Gastrocnemius medialis (tissue), 4 donors: ENCODE measurements around the gene FAM81A. TPM values are rescaled to one million over a fixed set of nuclear protein-coding genes. Genes with fewer than 3 reads are reported as not detected.
"Not testable (repeated sequence)": the region's sequence is repeated elsewhere in the genome, so short reads cannot be mapped to it uniquely, and the experiment has no call there.

Experiments
- ATAC-seq, 2 donors: fragments of 150-250 bp; one replicate each; pipeline ENCODE4 v1.9.1; 2016
- DNase-seq, 2 donors: peaks; one replicate each; pipeline ENCODE4 v3.0.0-alpha.2; 2019
- H3K27ac ChIP-seq, 4 donors: fragments of 200-600 bp; sonication (generic); 1 replicate in 1 of 4; 2 replicates in 3 of 4; pipeline ENCODE4 v1.5.1; 2016 to 2018; ENCODE audit warnings: mild to moderate bottlenecking in 2 of 4, moderate library complexity in 1 of 4
- H3K27me3 ChIP-seq, 3 donors: fragments of 200-600 bp; sonication (generic) in 2 of 3; 1 replicate in 1 of 3; 2 replicates in 2 of 3; pipeline versions ENCODE4 v1.5.1 to v1.6.0; 2016 to 2019; ENCODE audit warnings: mild to moderate bottlenecking in 1 of 3, moderate library complexity in 1 of 3
- H3K36me3 ChIP-seq, 2 donors: fragments of 200-600 bp; sonication (generic) in 1 of 2; one replicate each; pipeline ENCODE4 v1.5.1; 2017 to 2018
- H3K4me1 ChIP-seq, 2 donors: fragments of 200-600 bp; sonication (generic) in 1 of 2; one replicate each; pipeline ENCODE4 v1.5.1; 2016 to 2017; ENCODE audit warnings: mild to moderate bottlenecking in 2 of 2
- H3K4me3 ChIP-seq, 4 donors: fragments of 200-600 bp; sonication (generic) in 3 of 4; 1 replicate in 1 of 4; 2 replicates in 3 of 4; pipeline ENCODE4 v1.5.1; 2016 to 2019; ENCODE audit warnings: mild to moderate bottlenecking in 2 of 4
- H3K9me3 ChIP-seq, 3 donors: fragments of 200-600 bp; sonication (generic) in 2 of 3; 1 replicate in 1 of 3; 2 replicates in 2 of 3; pipeline ENCODE4 v1.5.1; 2016 to 2019
- POLR2A ChIP-seq, 2 donors: fragments of 450-650 bp; IDR thresholded peaks; one replicate each; pipeline ENCODE4 v1.6.1; 2017; ENCODE audit warnings: antibody characterized with exemption in 2 of 2, mild to moderate bottlenecking in 2 of 2, moderate library complexity in 2 of 2
- in situ Hi-C, 4 donors: fragments of 200-750 bp; cut with MboI; loops; one replicate each; pipeline versions ENCODE4 v1.15.0 to v1.8.0; 2017; ENCODE audit warnings: low sequenced_read_pairs in 4 of 4
- intact Hi-C: fragments of 100-400 bp; cut with DNase I; formaldehyde crosslinking; loops from one replicate; pipeline ENCODE4 v1.15.1; 2023; ENCODE audit warnings: low total_unique reads
- total RNA-seq, 4 donors: library from RNA; depleted of rRNA; stranded (reverse); fragments of >200 nt; gene quantifications; one replicate each; pipeline versions ENCODE4 v1.1.0 to v1.2.3, GENCODE V29; 2016
- TF ChIP-seq, protein P1 (sequence below), 5 experiments: fragments of 450-650 bp in 3 of 5; fragments of 200-600 bp in 2 of 5; sonication (generic) in 2 of 5; IDR thresholded peaks in 4 of 5; conservative IDR thresholded peaks in 1 of 5; 1 replicate in 4 of 5; 2 replicates in 1 of 5; pipeline ENCODE4 v1.5.1; 2016 to 2019; ENCODE audit warnings: antibody characterized with exemption in 5 of 5, mild to moderate bottlenecking in 3 of 5, moderate library complexity in 3 of 5

FAM81A gene
- total RNA-seq, 4 donors from 2014 or later = 0.07 to 0.10 TPM; not detected in 2

- H3K9me3 ChIP-seq = no peaks in the 10 kb centered on the region
- no peak overlapping the region for H3K4me3 ChIP-seq
- TF ChIP-seq, protein P1, sequence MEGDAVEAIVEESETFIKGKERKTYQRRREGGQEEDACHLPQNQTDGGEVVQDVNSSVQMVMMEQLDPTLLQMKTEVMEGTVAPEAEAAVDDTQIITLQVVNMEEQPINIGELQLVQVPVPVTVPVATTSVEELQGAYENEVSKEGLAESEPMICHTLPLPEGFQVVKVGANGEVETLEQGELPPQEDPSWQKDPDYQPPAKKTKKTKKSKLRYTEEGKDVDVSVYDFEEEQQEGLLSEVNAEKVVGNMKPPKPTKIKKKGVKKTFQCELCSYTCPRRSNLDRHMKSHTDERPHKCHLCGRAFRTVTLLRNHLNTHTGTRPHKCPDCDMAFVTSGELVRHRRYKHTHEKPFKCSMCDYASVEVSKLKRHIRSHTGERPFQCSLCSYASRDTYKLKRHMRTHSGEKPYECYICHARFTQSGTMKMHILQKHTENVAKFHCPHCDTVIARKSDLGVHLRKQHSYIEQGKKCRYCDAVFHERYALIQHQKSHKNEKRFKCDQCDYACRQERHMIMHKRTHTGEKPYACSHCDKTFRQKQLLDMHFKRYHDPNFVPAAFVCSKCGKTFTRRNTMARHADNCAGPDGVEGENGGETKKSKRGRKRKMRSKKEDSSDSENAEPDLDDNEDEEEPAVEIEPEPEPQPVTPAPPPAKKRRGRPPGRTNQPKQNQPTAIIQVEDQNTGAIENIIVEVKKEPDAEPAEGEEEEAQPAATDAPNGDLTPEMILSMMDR (IDR thresholded peaks at IDR 0.05 in 4 of 5, conservative IDR thresholded peaks at IDR 0.05 in 1 of 5) = no peak
- TF ChIP-seq POLR2A (IDR thresholded peaks at IDR 0.05) = no peak
- DNase-seq (no peak), ATAC-seq (no peak)
- in situ Hi-C loops (no loop called here), intact Hi-C loops (no loop called here)
- no peaks in the 10 kb centered on the region for H3K4me1 ChIP-seq
- H3K27ac ChIP-seq = no peak overlapping the region
- no peaks in the 10 kb centered on the region for H3K36me3 ChIP-seq
- no peaks in the 10 kb centered on the region for H3K27me3 ChIP-seq
These were observed 37.7 kb upstream of the FAM81A start for GRCh38 chr15:59400103-59400813.

GRCh38 chr15:59401051-59401823 lies 36.7 kb upstream of the FAM81A start:
- H3K9me3 ChIP-seq, intact Hi-C loops, H3K27me3 ChIP-seq, H3K36me3 ChIP-seq, ATAC-seq, H3K4me1 ChIP-seq, DNase-seq, in situ Hi-C loops, H3K27ac ChIP-seq, H3K4me3 ChIP-seq: not testable (repeated sequence)

- intact Hi-C loops = no loop called here
- H3K4me1 ChIP-seq = no peaks in the 10 kb centered on the region
These were observed 36.0 kb upstream of the FAM81A start for GRCh38 chr15:59401824-59402569.

DNA sequence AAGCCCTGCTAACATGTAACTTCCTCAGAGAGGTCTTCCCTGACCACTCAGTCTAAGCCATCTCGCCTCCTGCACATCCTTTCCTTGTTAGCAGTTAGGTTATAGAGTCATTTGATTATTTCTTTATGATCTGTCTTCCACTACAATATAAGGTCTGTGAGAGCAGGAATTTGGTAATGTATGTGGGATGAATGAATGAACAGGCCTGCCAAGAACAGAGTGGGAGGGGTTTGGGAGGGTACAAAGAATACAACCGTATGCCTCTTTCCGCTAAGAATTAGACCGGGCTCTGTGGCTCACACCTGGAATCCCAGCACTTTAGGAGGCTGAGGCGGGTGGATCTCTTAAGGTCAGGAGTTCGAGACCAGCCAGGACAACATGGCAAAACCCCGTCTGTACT lies 32.9 kb upstream of the FAM81A start:
- no peaks in the 10 kb centered on the region for H3K36me3 ChIP-seq
- no peaks in the 10 kb centered on the region for H3K4me1 ChIP-seq

More at GRCh38 chr15:59401824-59402569, 36.0 kb upstream of the FAM81A start:
- in situ Hi-C loops = no loop called here
- TF ChIP-seq, protein P1 (IDR thresholded peaks at IDR 0.05 in 4 of 5, conservative IDR thresholded peaks at IDR 0.05 in 1 of 5) = no peak
- no peak for TF ChIP-seq POLR2A (IDR thresholded peaks at IDR 0.05)
- H3K36me3 ChIP-seq = no peaks in the 10 kb centered on the region
- ATAC-seq (no peak), DNase-seq (no peak)
- H3K27me3 ChIP-seq = no peaks in the 10 kb centered on the region
- H3K9me3 ChIP-seq = no peaks in the 10 kb centered on the region
- no peak overlapping the region for H3K27ac ChIP-seq
- no peak overlapping the region for H3K4me3 ChIP-seq

More for the DNA sequence above, 32.9 kb upstream of the FAM81A start:
- no peak for ATAC-seq
- TF ChIP-seq, protein P1 (IDR thresholded peaks at IDR 0.05 in 4 of 5, conservative IDR thresholded peaks at IDR 0.05 in 1 of 5) = no peak
- TF ChIP-seq POLR2A (IDR thresholded peaks at IDR 0.05) = no peak
- no peaks in the 10 kb centered on the region for H3K27me3 ChIP-seq
- in situ Hi-C loops = no loop called here
- no peak overlapping the region for H3K4me3 ChIP-seq
- no peak overlapping the region for H3K27ac ChIP-seq
- DNase-seq = no peak
- intact Hi-C loops = no loop called here
- H3K9me3 ChIP-seq = no peaks in the 10 kb centered on the region
